Panc1 (cell line): Measurements from ENCODE around the gene MFSD6.

Source experiments
- CTCF ChIP-seq: fragments of 450-650 bp; IDR thresholded peaks from 2 replicates; pipeline ENCODE4 v1.5.1; 2017; ENCODE audit warnings: mild to moderate bottlenecking
- POLR2AphosphoS5 ChIP-seq: IDR thresholded peaks from 2 replicates; pipeline ENCODE4 v1.6.1; 2012; ENCODE audit warnings: mild to moderate bottlenecking, low read depth, low read length, moderate library complexity
- TF ChIP-seq, protein P1 (sequence below), 2 experiments: IDR thresholded peaks; 2 replicates each; pipeline ENCODE4 v1.6.1; 2011 to 2012; ENCODE audit warnings: low read depth in 2 of 2, control low read depth in 1 of 2, low read length in 1 of 2, mild to moderate bottlenecking in 1 of 2, moderate library complexity in 1 of 2; ENCODE audit not compliant: insufficient read depth in 1 of 2

- TF ChIP-seq CTCF (no peak), POLR2AphosphoS5 (no peak)
- TF ChIP-seq, protein P1, sequence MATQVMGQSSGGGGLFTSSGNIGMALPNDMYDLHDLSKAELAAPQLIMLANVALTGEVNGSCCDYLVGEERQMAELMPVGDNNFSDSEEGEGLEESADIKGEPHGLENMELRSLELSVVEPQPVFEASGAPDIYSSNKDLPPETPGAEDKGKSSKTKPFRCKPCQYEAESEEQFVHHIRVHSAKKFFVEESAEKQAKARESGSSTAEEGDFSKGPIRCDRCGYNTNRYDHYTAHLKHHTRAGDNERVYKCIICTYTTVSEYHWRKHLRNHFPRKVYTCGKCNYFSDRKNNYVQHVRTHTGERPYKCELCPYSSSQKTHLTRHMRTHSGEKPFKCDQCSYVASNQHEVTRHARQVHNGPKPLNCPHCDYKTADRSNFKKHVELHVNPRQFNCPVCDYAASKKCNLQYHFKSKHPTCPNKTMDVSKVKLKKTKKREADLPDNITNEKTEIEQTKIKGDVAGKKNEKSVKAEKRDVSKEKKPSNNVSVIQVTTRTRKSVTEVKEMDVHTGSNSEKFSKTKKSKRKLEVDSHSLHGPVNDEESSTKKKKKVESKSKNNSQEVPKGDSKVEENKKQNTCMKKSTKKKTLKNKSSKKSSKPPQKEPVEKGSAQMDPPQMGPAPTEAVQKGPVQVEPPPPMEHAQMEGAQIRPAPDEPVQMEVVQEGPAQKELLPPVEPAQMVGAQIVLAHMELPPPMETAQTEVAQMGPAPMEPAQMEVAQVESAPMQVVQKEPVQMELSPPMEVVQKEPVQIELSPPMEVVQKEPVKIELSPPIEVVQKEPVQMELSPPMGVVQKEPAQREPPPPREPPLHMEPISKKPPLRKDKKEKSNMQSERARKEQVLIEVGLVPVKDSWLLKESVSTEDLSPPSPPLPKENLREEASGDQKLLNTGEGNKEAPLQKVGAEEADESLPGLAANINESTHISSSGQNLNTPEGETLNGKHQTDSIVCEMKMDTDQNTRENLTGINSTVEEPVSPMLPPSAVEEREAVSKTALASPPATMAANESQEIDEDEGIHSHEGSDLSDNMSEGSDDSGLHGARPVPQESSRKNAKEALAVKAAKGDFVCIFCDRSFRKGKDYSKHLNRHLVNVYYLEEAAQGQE (IDR thresholded peaks at IDR 0.05; ENCODE audit: insufficient read depth in 1 of 2, low read depth in 2 of 2, low read length in 1 of 2), result no peak
Measured at GRCh38 chr2:190468814-190469569, 60.8 kb downstream of the MFSD6 start.
